SK-N-MC (cell line): ENCODE data around the gene SDK1.

ENCODE experiments used
- EZH2 ChIP-seq: fragments of 200-600 bp; sonication (generic); IDR thresholded peaks from one replicate; pipeline ENCODE4 v1.6.1; 2017; ENCODE audit warnings: antibody characterized with exemption
- FOXP2 ChIP-seq: optimal IDR thresholded peaks from 2 replicates; pipeline ENCODE3; 2011; ENCODE audit warnings: mild to moderate bottlenecking, moderate library complexity; ENCODE audit not compliant: insufficient read depth; ENCODE audit errors: extremely low read length, control extremely low read depth
- POLR2AphosphoS5 ChIP-seq: IDR thresholded peaks from 2 replicates; pipeline ENCODE4 v1.6.1; 2012; ENCODE audit warnings: mild to moderate bottlenecking, low read depth, low read length, borderline replicate concordance

- no peak for TF ChIP-seq POLR2AphosphoS5
- no peak for TF ChIP-seq EZH2
- TF ChIP-seq FOXP2, result no peak
These were observed 828.5 kb downstream of the SDK1 start for GRCh38 chr7:4129481-4130122.
